ENCODE results near the gene CKLF.

DNA sequence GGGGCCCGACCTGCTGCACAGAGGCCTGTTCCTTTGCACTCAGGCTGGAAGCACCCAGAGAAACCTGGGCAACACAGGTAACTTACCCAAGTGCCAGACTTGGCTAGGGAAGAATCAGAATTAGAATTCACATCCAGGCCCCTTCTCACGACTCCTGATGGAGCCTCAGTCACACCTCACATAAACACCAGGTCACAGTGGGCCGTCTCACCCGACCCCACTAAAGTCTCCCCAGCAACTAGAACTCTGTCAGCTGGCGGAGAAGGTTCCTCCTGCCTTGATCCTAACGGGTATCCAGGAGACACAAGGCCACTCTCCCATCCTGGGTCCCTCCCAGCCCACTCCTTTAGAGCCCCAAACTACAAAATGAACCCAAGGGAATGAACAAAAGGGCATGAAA lies 8.8 kb upstream of the CKLF start:
- no peak for TF ChIP-seq POLR2A (IDR thresholded peaks at IDR 0.05; ENCODE audit: low read depth, low read length)
- TF ChIP-seq POLR2AphosphoS5 (IDR thresholded peaks at IDR 0.05; ENCODE audit: low read depth, low read length) = no peak
- no peak for TF ChIP-seq TAF1 (IDR thresholded peaks at IDR 0.05; ENCODE audit: borderline replicate concordance, low read depth, low read length)
